Activated T-cell treated with anti-CD3 and anti-CD28 coated beads, Interleukin-2, amount 50 U/mL, for 24 hours (primary cell): ENCODE results near the gene GOPC.
"Not testable (repeated sequence)": the region's sequence is repeated elsewhere in the genome, so short reads cannot be mapped to it uniquely, and the experiment has no call there.

Source experiments
- DNase-seq: peaks from one replicate; pipeline ENCODE4 v3.0.0-alpha.2; 2020
- H3K27ac Mint-ChIP-seq: 2 replicates; pipeline ENCODE4 v1.8.0; 2020; ENCODE audit warnings: mild to moderate bottlenecking, mixed read lengths
- H3K27me3 Mint-ChIP-seq: 2 replicates; pipeline ENCODE4 v1.8.0; 2020; ENCODE audit warnings: mixed read lengths
- H3K36me3 Mint-ChIP-seq: 2 replicates; pipeline ENCODE4 v1.8.0; 2020; ENCODE audit warnings: low read depth, mixed read lengths
- H3K4me1 Mint-ChIP-seq: 2 replicates; pipeline ENCODE4 v1.8.0; 2020; ENCODE audit warnings: low read depth, mixed read lengths
- H3K4me3 Mint-ChIP-seq: 2 replicates; pipeline ENCODE4 v1.8.0; 2020; ENCODE audit warnings: mild to moderate bottlenecking, moderate library complexity, mixed read lengths
- H3K9me3 Mint-ChIP-seq: 2 replicates; pipeline ENCODE4 v1.8.0; 2020; ENCODE audit warnings: mixed read lengths

GOPC gene

GRCh38 chr6:117602151-117602898 lies at the start of gene GOPC:
Gene GOPC, minus strand, starts transcription at chr6:117602511. Its CDS starts 223 bp downstream, at chr6:117602288.
- Mint-ChIP-seq H3K4me3 (peak within 1 kb of the TSS; percentile 99), H3K36me3 (peaks cover 39% of the 10 kb centered on the region), H3K27ac (peak within 1 kb of the TSS; percentile 98), H3K27me3 (peaks cover 3% of the 10 kb centered on the region), H3K9me3 (peaks cover 4% of the 10 kb centered on the region), H3K4me1 (peaks cover 40% of the 10 kb centered on the region)
- peak; percentile 92 for DNase-seq

GRCh38 chr6:117651984-117652383 lies 49.7 kb upstream of the GOPC start:
- not testable (repeated sequence) for H3K9me3 Mint-ChIP-seq, H3K4me3 Mint-ChIP-seq, H3K27me3 Mint-ChIP-seq, H3K4me1 Mint-ChIP-seq, H3K36me3 Mint-ChIP-seq, H3K27ac Mint-ChIP-seq, DNase-seq

- no peak overlapping the region for H3K4me3 Mint-ChIP-seq
- no peak for DNase-seq
- peaks cover 2% of the 10 kb centered on the region for H3K36me3 Mint-ChIP-seq
- H3K27me3 Mint-ChIP-seq, result peaks cover 15% of the 10 kb centered on the region
- no peak overlapping the region for H3K27ac Mint-ChIP-seq
- peaks cover 3% of the 10 kb centered on the region for H3K9me3 Mint-ChIP-seq
- no peaks in the 10 kb centered on the region for H3K4me1 Mint-ChIP-seq
Measured at GRCh38 chr6:117642976-117643375, 40.7 kb upstream of the GOPC start.

- Mint-ChIP-seq H3K36me3 (no peaks in the 10 kb centered on the region), H3K27me3 (peaks cover 8% of the 10 kb centered on the region), H3K4me3 (no peak overlapping the region), H3K27ac (no peak overlapping the region), H3K9me3 (peaks cover 3% of the 10 kb centered on the region), H3K4me1 (no peaks in the 10 kb centered on the region)
- DNase-seq, result no peak
Measured at GRCh38 chr6:117637770-117638169, 35.5 kb upstream of the GOPC start.

- peaks cover 10% of the 10 kb centered on the region for H3K27me3 Mint-ChIP-seq
- no peak overlapping the region for H3K27ac Mint-ChIP-seq
- H3K36me3 Mint-ChIP-seq, result peaks cover 2% of the 10 kb centered on the region
- no peaks in the 10 kb centered on the region for H3K4me1 Mint-ChIP-seq
- no peak for DNase-seq
- H3K4me3 Mint-ChIP-seq, result no peak overlapping the region
- peaks cover 6% of the 10 kb centered on the region for H3K9me3 Mint-ChIP-seq
Measured at GRCh38 chr6:117629119-117629660, 26.9 kb upstream of the GOPC start.

GRCh38 chr6:117627533-117627932 lies 25.2 kb upstream of the GOPC start:
- H3K4me3 Mint-ChIP-seq, result no peak overlapping the region
- H3K4me1 Mint-ChIP-seq, result no peaks in the 10 kb centered on the region

GRCh38 chr6:117624869-117625481 lies 22.7 kb upstream of the GOPC start:
- H3K4me1 Mint-ChIP-seq, result no peaks in the 10 kb centered on the region
- DNase-seq, result no peak
- H3K27me3 Mint-ChIP-seq, result peaks cover 3% of the 10 kb centered on the region
- H3K36me3 Mint-ChIP-seq, result peaks cover 2% of the 10 kb centered on the region
- H3K4me3 Mint-ChIP-seq, result no peak overlapping the region
- H3K9me3 Mint-ChIP-seq, result peaks cover 13% of the 10 kb centered on the region
- no peak overlapping the region for H3K27ac Mint-ChIP-seq

More at GRCh38 chr6:117627533-117627932, 25.2 kb upstream of the GOPC start:
- Mint-ChIP-seq H3K27me3 (peaks cover 6% of the 10 kb centered on the region), H3K9me3 (peaks cover 13% of the 10 kb centered on the region), H3K27ac (no peak overlapping the region), H3K36me3 (peaks cover 2% of the 10 kb centered on the region)
- no peak for DNase-seq

GRCh38 chr6:117619178-117619577 lies 16.9 kb upstream of the GOPC start:
- Mint-ChIP-seq H3K36me3 (no peaks in the 10 kb centered on the region), H3K4me1 (peaks cover 23% of the 10 kb centered on the region), H3K9me3 (peaks cover 10% of the 10 kb centered on the region), H3K27ac (peak overlapping the region; percentile 9), H3K4me3 (no peak overlapping the region), H3K27me3 (no peaks in the 10 kb centered on the region)
- DNase-seq, result no peak

- no peaks in the 10 kb centered on the region for H3K36me3 Mint-ChIP-seq
- DNase-seq, result peak; percentile 32
- no peak overlapping the region for H3K4me3 Mint-ChIP-seq
- H3K9me3 Mint-ChIP-seq, result peaks cover 2% of the 10 kb centered on the region
- H3K4me1 Mint-ChIP-seq, result peaks cover 31% of the 10 kb centered on the region
- H3K27me3 Mint-ChIP-seq, result peaks cover 3% of the 10 kb centered on the region
- peak overlapping the region; percentile 45 for H3K27ac Mint-ChIP-seq
Measured at GRCh38 chr6:117617210-117618035, 15.1 kb upstream of the GOPC start.

- Mint-ChIP-seq H3K4me1 (peaks cover 31% of the 10 kb centered on the region), H3K4me3 (no peak overlapping the region), H3K27me3 (peaks cover 8% of the 10 kb centered on the region), H3K9me3 (peaks cover 2% of the 10 kb centered on the region), H3K36me3 (no peaks in the 10 kb centered on the region), H3K27ac (peak overlapping the region; percentile 33)
- DNase-seq, result peak; percentile 43
Measured at GRCh38 chr6:117616391-117617209, 14.3 kb upstream of the GOPC start.

- H3K4me3 Mint-ChIP-seq, result no peak overlapping the region
- H3K27ac Mint-ChIP-seq, result peak overlapping the region; percentile 33
- peaks cover 2% of the 10 kb centered on the region for H3K9me3 Mint-ChIP-seq
- DNase-seq, result no peak
- peaks cover 8% of the 10 kb centered on the region for H3K27me3 Mint-ChIP-seq
- peaks cover 31% of the 10 kb centered on the region for H3K4me1 Mint-ChIP-seq
- H3K36me3 Mint-ChIP-seq, result no peaks in the 10 kb centered on the region
Measured at GRCh38 chr6:117615750-117616390, 13.6 kb upstream of the GOPC start.

GRCh38 chr6:117613920-117614560 lies 11.7 kb upstream of the GOPC start:
- no peak for DNase-seq
- no peaks in the 10 kb centered on the region for H3K36me3 Mint-ChIP-seq
- H3K27me3 Mint-ChIP-seq, result peaks cover 21% of the 10 kb centered on the region
- no peak overlapping the region for H3K27ac Mint-ChIP-seq
- H3K4me1 Mint-ChIP-seq, result peaks cover 29% of the 10 kb centered on the region
- peaks cover 2% of the 10 kb centered on the region for H3K9me3 Mint-ChIP-seq
- no peak overlapping the region for H3K4me3 Mint-ChIP-seq

GRCh38 chr6:117607511-117607910 lies 5.2 kb upstream of the GOPC start:
- peaks cover 25% of the 10 kb centered on the region for H3K27me3 Mint-ChIP-seq
- DNase-seq, result no peak
- no peak overlapping the region for H3K4me3 Mint-ChIP-seq
- H3K9me3 Mint-ChIP-seq, result no peaks in the 10 kb centered on the region
- no peaks in the 10 kb centered on the region for H3K36me3 Mint-ChIP-seq
- H3K27ac Mint-ChIP-seq, result no peak overlapping the region
- peaks cover 14% of the 10 kb centered on the region for H3K4me1 Mint-ChIP-seq
